Astrocyte (in vitro differentiated cells and primary cell): ENCODE data around the gene DLGAP4. TPM values are rescaled to one million over a fixed set of nuclear protein-coding genes. Genes with fewer than 3 reads are reported as not detected.

Experiments
- DNase-seq: peaks from one replicate; pipeline ENCODE4 v3.0.0-alpha.2; 2010; ENCODE audit warnings: low read depth
- FAIRE-seq: peaks from 2 replicates; lab custom pipeline; 2011; peaks lifted over from hg19 to GRCh38; lab: Jason Lieb, UNC
- H2AFZ ChIP-seq: 2 replicates; pipeline ENCODE4 v1.6.0; 2012; ENCODE audit warnings: low read depth, low read length, inconsistent platforms
- H3K27ac ChIP-seq: 2 replicates; pipeline ENCODE4 v1.5.1; 2011; ENCODE audit warnings: low read depth, low read length, inconsistent platforms
- H3K27me3 ChIP-seq: 2 replicates; pipeline ENCODE4 v1.6.0; 2011; ENCODE audit warnings: low read length, inconsistent platforms; ENCODE audit not compliant: insufficient read depth
- H3K36me3 ChIP-seq: 2 replicates; pipeline ENCODE4 v1.5.1; 2011; ENCODE audit warnings: low read length, inconsistent platforms; ENCODE audit not compliant: insufficient read depth
- H3K4me1 ChIP-seq: 2 replicates; pipeline ENCODE4 v1.5.1; 2011; ENCODE audit warnings: low read length, inconsistent platforms; ENCODE audit not compliant: insufficient read depth
- H3K4me2 ChIP-seq: 2 replicates; pipeline ENCODE4 v1.6.0; 2012; ENCODE audit warnings: low read length, inconsistent platforms
- H3K4me3 ChIP-seq: 2 replicates; pipeline ENCODE4 v1.5.1; 2011; ENCODE audit warnings: low read depth, mild to moderate bottlenecking, low read length, inconsistent platforms; ENCODE audit not compliant: insufficient read depth
- H3K79me2 ChIP-seq: 2 replicates; pipeline ENCODE4 v1.6.0; 2012; ENCODE audit warnings: mild to moderate bottlenecking, low read length, inconsistent platforms; ENCODE audit not compliant: insufficient read depth
- H3K9ac ChIP-seq: 2 replicates; pipeline ENCODE4 v1.6.0; 2012; ENCODE audit warnings: mild to moderate bottlenecking, low read length, inconsistent platforms
- H3K9me3 ChIP-seq: 2 replicates; pipeline ENCODE4 v1.5.1; 2012; ENCODE audit warnings: low read depth, mild to moderate bottlenecking, low read length, inconsistent platforms; ENCODE audit not compliant: insufficient read depth
- H4K20me1 ChIP-seq: 2 replicates; pipeline ENCODE4 v1.6.0; 2012; ENCODE audit warnings: low read length, inconsistent platforms; ENCODE audit not compliant: insufficient read depth
- H3K27ac Mint-ChIP-seq: one replicate; pipeline ENCODE4 v1.8.0; 2021; ENCODE audit warnings: mild to moderate bottlenecking, mixed read lengths; ENCODE audit not compliant: unreplicated experiment
- H3K27me3 Mint-ChIP-seq: one replicate; pipeline ENCODE4 v1.8.0; 2021; ENCODE audit warnings: low read depth, mixed read lengths; ENCODE audit not compliant: unreplicated experiment
- H3K36me3 Mint-ChIP-seq: one replicate; pipeline ENCODE4 v1.8.0; 2021; ENCODE audit warnings: low read depth, mixed read lengths; ENCODE audit not compliant: unreplicated experiment
- H3K4me1 Mint-ChIP-seq: one replicate; pipeline ENCODE4 v1.8.0; 2021; ENCODE audit warnings: low read depth, mixed read lengths; ENCODE audit not compliant: unreplicated experiment
- H3K4me3 Mint-ChIP-seq: one replicate; pipeline ENCODE4 v1.8.0; 2021; ENCODE audit warnings: mild to moderate bottlenecking, moderate library complexity, mixed read lengths; ENCODE audit not compliant: unreplicated experiment
- H3K9me3 Mint-ChIP-seq: one replicate; pipeline ENCODE4 v1.8.0; 2021; ENCODE audit warnings: mild to moderate bottlenecking, mixed read lengths; ENCODE audit not compliant: unreplicated experiment
- EZH2 ChIP-seq: IDR thresholded peaks from 2 replicates; pipeline ENCODE4 v1.6.1; 2012; ENCODE audit warnings: mild to moderate bottlenecking, low read length, inconsistent platforms; ENCODE audit not compliant: insufficient read depth
- total RNA-seq: library from RNA; stranded (reverse); gene quantifications from 2 replicates; pipeline ENCODE4 v1.2.1, GENCODE V29; 2021
- TF ChIP-seq, protein P1 (sequence below): IDR thresholded peaks from 2 replicates; pipeline ENCODE4 v1.5.1; 2011; ENCODE audit warnings: low read depth, mild to moderate bottlenecking, inconsistent platforms, low read length, moderate library complexity; ENCODE audit not compliant: insufficient read depth

Gene DLGAP4
- total RNA-seq, 1 donor from 2014 or later = 135 TPM

DNA sequence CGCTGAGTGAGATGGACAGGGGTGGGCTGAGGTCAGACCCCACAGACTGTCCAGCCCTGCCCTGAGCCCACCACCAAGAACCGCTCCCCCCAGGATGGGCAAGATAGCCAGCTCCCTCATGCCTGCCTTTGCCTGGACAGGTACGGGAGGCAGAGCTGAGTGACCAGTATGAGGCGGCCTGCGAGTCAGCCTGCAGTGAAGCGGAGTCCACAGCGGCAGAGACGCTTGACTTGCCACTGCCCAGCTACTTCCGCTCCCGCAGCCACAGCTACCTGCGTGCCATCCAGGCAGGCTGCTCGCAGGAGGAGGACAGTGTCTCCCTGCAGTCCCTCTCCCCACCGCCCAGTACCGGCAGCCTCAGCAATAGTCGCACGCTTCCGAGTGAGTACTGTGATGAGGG lies 140.4 kb downstream of the DLGAP4 start:
- TF ChIP-seq, protein P1, sequence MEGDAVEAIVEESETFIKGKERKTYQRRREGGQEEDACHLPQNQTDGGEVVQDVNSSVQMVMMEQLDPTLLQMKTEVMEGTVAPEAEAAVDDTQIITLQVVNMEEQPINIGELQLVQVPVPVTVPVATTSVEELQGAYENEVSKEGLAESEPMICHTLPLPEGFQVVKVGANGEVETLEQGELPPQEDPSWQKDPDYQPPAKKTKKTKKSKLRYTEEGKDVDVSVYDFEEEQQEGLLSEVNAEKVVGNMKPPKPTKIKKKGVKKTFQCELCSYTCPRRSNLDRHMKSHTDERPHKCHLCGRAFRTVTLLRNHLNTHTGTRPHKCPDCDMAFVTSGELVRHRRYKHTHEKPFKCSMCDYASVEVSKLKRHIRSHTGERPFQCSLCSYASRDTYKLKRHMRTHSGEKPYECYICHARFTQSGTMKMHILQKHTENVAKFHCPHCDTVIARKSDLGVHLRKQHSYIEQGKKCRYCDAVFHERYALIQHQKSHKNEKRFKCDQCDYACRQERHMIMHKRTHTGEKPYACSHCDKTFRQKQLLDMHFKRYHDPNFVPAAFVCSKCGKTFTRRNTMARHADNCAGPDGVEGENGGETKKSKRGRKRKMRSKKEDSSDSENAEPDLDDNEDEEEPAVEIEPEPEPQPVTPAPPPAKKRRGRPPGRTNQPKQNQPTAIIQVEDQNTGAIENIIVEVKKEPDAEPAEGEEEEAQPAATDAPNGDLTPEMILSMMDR = no peak
- TF ChIP-seq EZH2 = no peak
- Histone ChIP-seq H3K36me3 (no peaks in the 10 kb centered on the region), H3K4me2 (no peak overlapping the region), H3K9me3 (no peaks in the 10 kb centered on the region), H3K9ac (no peak overlapping the region), H4K20me1 (no peaks in the 10 kb centered on the region), H2AFZ (no peak overlapping the region), H3K27ac (no peak overlapping the region), H3K27me3 (no peaks in the 10 kb centered on the region), H3K4me1 (no peaks in the 10 kb centered on the region), H3K4me3 (no peak overlapping the region), H3K79me2 (no peaks in the 10 kb centered on the region)
- FAIRE-seq (no peak), DNase-seq (no peak)
- no peaks in the 10 kb centered on the region for H3K9me3 Mint-ChIP-seq
- peaks cover 36% of the 10 kb centered on the region for H3K27me3 Mint-ChIP-seq
- H3K27ac Mint-ChIP-seq = no peak overlapping the region
- H3K4me1 Mint-ChIP-seq = no peaks in the 10 kb centered on the region
- no peaks in the 10 kb centered on the region for H3K36me3 Mint-ChIP-seq
- H3K4me3 Mint-ChIP-seq = no peak overlapping the region

DNA sequence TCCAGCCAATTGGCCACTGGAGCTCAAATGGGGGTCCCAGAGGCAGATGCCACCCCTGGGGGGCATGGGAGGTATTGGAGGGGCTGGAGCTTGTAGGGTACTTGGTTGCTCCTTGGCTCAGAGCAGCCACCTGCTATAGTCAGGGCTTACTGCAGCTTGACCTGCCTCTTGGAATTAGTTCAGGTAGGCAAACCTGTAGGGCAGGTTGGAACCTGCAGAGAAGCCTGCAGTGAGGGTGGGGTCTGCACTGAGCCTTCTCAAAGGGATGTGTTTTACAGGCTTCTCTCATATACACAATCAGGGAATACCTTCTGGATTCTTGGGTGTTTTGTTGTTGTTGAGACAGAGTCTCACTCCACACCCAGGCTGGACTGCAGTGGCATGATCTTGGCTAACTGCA lies 141.0 kb downstream of the DLGAP4 start:
- Histone ChIP-seq H3K36me3 (no peaks in the 10 kb centered on the region), H3K4me1 (no peaks in the 10 kb centered on the region), H3K9me3 (no peaks in the 10 kb centered on the region), H4K20me1 (no peaks in the 10 kb centered on the region), H2AFZ (no peak overlapping the region), H3K27ac (no peak overlapping the region), H3K79me2 (no peaks in the 10 kb centered on the region), H3K4me3 (no peak overlapping the region), H3K9ac (no peak overlapping the region), H3K27me3 (no peaks in the 10 kb centered on the region), H3K4me2 (no peak overlapping the region)
- no peaks in the 10 kb centered on the region for H3K36me3 Mint-ChIP-seq
- H3K4me1 Mint-ChIP-seq = no peaks in the 10 kb centered on the region
- TF ChIP-seq, protein P1 = no peak
- no peak for TF ChIP-seq EZH2
- no peak for FAIRE-seq
- no peak overlapping the region for H3K27ac Mint-ChIP-seq
- no peak for DNase-seq
- H3K9me3 Mint-ChIP-seq = peaks cover 2% of the 10 kb centered on the region
- peaks cover 34% of the 10 kb centered on the region for H3K27me3 Mint-ChIP-seq
- H3K4me3 Mint-ChIP-seq = no peak overlapping the region

DNA sequence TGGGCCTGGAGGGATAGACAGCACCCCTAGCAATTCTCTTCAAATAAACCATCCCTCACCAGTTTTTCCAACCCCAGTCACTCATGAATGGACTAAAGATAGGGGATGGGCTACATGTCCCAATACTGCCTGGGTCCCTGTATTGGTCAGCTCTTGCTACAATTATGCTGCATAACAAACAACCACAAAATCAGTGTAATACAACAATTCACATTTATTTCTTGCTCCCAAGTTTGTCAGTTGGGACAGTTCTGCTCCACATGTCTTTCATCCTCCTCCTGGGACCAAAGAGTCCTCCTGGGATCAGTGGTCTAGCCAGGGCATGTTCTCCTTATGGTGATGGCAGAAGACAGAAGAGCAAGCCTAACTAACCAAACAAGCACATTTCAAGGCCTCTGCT lies 143.5 kb downstream of the DLGAP4 start:
- Histone ChIP-seq H3K36me3 (no peaks in the 10 kb centered on the region), H3K9me3 (no peaks in the 10 kb centered on the region), H3K27ac (no peak overlapping the region), H3K27me3 (no peaks in the 10 kb centered on the region), H2AFZ (no peak overlapping the region), H3K4me1 (peaks cover 3% of the 10 kb centered on the region), H3K9ac (no peak overlapping the region), H3K4me3 (no peak overlapping the region), H3K79me2 (no peaks in the 10 kb centered on the region), H4K20me1 (no peaks in the 10 kb centered on the region), H3K4me2 (no peak overlapping the region)
- H3K4me1 Mint-ChIP-seq = no peaks in the 10 kb centered on the region
- no peak overlapping the region for H3K27ac Mint-ChIP-seq
- no peaks in the 10 kb centered on the region for H3K36me3 Mint-ChIP-seq
- H3K4me3 Mint-ChIP-seq = no peak overlapping the region
- H3K27me3 Mint-ChIP-seq = peaks cover 25% of the 10 kb centered on the region
- TF ChIP-seq, protein P1 = no peak
- no peak for TF ChIP-seq EZH2
- H3K9me3 Mint-ChIP-seq = peaks cover 2% of the 10 kb centered on the region
- FAIRE-seq (no peak), DNase-seq (no peak)
